Measurements from ENCODE around the gene ACTRT2. TPM values are rescaled to one million over a fixed set of nuclear protein-coding genes. Genes with fewer than 3 reads are reported as not detected.

The ACTRT2 gene
- total and polyA plus RNA-seq, 2 experiments from 2014 or later = not detected

DNA sequence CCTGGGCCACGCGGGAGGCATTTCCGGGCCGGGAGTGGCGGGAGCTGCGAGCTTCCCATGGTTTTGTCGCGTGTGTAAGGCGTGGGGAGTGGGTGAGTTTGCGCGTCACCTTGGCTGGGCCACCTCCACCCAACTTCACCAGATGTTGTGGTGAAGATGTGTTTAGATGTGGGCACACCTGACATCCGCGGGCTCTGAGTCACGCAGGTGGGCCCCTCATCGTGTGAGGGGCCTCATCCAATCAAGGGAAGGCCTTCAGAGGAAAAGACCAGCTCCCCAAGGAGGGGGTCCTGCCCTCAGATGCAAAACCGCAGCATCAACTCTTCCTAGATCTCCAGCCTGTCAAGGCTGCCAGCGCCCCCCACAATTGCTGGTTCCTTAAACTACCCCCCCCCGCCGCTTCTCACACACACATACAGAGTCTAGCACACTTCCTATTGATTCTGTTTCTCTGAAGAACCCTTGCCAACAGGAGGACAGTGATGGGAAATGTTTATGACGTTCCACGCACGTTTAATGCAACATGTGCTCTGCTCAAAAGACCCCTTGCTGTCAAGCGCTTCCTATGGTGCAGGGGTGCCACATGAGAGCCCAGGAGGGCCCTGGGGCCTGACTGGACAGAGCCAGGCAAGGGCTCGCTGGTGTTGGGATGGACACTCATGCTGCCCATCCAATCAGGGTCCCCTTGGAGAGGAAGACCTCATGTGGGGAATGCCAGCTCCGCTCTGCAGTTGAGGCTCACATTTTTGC is 11.9 kb downstream of the ACTRT2 start:
- no peaks in the 10 kb centered on the region for H4K20me1 ChIP-seq (replicated peaks; ENCODE audit: insufficient read depth)
- H2AFZ ChIP-seq = no peak overlapping the region
- no peak overlapping the region for H3K27ac Mint-ChIP-seq
- H3K4me3 Mint-ChIP-seq = no peak overlapping the region
- no peak overlapping the region for H3K27ac ChIP-seq (ENCODE audit: low read depth)
- ATAC-seq = no peak
- H3K9me3 Mint-ChIP-seq = no peaks in the 10 kb centered on the region
- TF ChIP-seq CREB1 (CRISPR knock-in tag; IDR thresholded peaks at IDR 0.05; ENCODE audit: low read depth) = no peak
- TF ChIP-seq POLR2AphosphoS5 (IDR thresholded peaks at IDR 0.05; ENCODE audit: low read depth) = no peak
- no peak for TF ChIP-seq ZNF331 (CRISPR knock-in tag; IDR thresholded peaks at IDR 0.05; ENCODE audit: low read depth)
- no peak for TF ChIP-seq EZH2 (IDR thresholded peaks at IDR 0.05; ENCODE audit: low read depth, unreplicated experiment)
- no peak for TF ChIP-seq STAT1 (IDR thresholded peaks at IDR 0.05; ENCODE audit: unreplicated experiment)
- TF ChIP-seq EZH2phosphoT487 (IDR thresholded peaks at IDR 0.05; ENCODE audit: unreplicated experiment) = no peak
- TF ChIP-seq, protein P1, sequence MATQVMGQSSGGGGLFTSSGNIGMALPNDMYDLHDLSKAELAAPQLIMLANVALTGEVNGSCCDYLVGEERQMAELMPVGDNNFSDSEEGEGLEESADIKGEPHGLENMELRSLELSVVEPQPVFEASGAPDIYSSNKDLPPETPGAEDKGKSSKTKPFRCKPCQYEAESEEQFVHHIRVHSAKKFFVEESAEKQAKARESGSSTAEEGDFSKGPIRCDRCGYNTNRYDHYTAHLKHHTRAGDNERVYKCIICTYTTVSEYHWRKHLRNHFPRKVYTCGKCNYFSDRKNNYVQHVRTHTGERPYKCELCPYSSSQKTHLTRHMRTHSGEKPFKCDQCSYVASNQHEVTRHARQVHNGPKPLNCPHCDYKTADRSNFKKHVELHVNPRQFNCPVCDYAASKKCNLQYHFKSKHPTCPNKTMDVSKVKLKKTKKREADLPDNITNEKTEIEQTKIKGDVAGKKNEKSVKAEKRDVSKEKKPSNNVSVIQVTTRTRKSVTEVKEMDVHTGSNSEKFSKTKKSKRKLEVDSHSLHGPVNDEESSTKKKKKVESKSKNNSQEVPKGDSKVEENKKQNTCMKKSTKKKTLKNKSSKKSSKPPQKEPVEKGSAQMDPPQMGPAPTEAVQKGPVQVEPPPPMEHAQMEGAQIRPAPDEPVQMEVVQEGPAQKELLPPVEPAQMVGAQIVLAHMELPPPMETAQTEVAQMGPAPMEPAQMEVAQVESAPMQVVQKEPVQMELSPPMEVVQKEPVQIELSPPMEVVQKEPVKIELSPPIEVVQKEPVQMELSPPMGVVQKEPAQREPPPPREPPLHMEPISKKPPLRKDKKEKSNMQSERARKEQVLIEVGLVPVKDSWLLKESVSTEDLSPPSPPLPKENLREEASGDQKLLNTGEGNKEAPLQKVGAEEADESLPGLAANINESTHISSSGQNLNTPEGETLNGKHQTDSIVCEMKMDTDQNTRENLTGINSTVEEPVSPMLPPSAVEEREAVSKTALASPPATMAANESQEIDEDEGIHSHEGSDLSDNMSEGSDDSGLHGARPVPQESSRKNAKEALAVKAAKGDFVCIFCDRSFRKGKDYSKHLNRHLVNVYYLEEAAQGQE (IDR thresholded peaks at IDR 0.05; ENCODE audit: unreplicated experiment) = no peak
- no peak for TF ChIP-seq JUNB (IDR thresholded peaks at IDR 0.05; ENCODE audit: unreplicated experiment)
- no peak overlapping the region for H3K4me3 ChIP-seq
- peaks cover 13% of the 10 kb centered on the region for H3K27me3 Mint-ChIP-seq (ENCODE audit: insufficient read depth, low read depth, poor library complexity)
- no peak for DNase-seq (ENCODE audit: low spot score)
- H3K27me3 ChIP-seq (ENCODE audit: insufficient read depth) = no peaks in the 10 kb centered on the region
- H3F3A ChIP-seq (replicated peaks; ENCODE audit: low read depth) = no peaks in the 10 kb centered on the region
- peaks cover 3% of the 10 kb centered on the region; the same call in 2 of the 3 replicates for H3K4me1 Mint-ChIP-seq
- no peaks in the 10 kb centered on the region for H3K79me2 ChIP-seq (replicated peaks; ENCODE audit: insufficient read depth)
- no peak overlapping the region for H3K4me2 ChIP-seq
- H3K4me1 ChIP-seq (ENCODE audit: insufficient read depth) = no peaks in the 10 kb centered on the region
- no peaks in the 10 kb centered on the region for H3K36me3 Mint-ChIP-seq (ENCODE audit: low read depth)
- H3K9me2 ChIP-seq (ENCODE audit: insufficient read depth) = no peaks in the 10 kb centered on the region
- no peaks in the 10 kb centered on the region for H3K36me3 ChIP-seq (ENCODE audit: insufficient read depth)

DNA sequence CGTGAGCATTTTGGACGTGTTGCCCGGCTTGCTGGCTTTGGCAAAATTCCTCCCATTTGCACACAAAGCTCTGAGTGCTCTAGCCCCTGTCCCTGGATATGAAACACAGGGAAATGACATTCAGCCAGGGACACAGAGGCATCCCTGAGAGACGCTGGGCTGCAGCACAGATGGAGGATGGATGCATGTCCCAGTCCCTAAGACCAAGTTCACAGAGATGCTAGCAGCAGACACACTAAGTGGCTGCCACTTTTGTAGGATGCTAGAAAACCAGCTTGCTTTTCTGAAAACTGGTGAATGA is 12.5 kb downstream of the ACTRT2 start:
- H3K9me2 ChIP-seq (ENCODE audit: insufficient read depth) = no peaks in the 10 kb centered on the region
- H3K4me3 ChIP-seq = no peak overlapping the region
- no peaks in the 10 kb centered on the region for H3K27me3 ChIP-seq (ENCODE audit: insufficient read depth)
- H3F3A ChIP-seq (replicated peaks; ENCODE audit: low read depth) = no peaks in the 10 kb centered on the region
- H3K4me1 Mint-ChIP-seq = peaks cover 3% of the 10 kb centered on the region; the same call in 2 of the 3 replicates
- H3K4me3 Mint-ChIP-seq = no peak overlapping the region
- ATAC-seq (no peak), DNase-seq (ENCODE audit: low spot score) (no peak)
- H3K27me3 Mint-ChIP-seq (ENCODE audit: insufficient read depth, low read depth, poor library complexity) = peaks cover 13% of the 10 kb centered on the region
- H3K4me2 ChIP-seq = no peak overlapping the region
- no peak overlapping the region for H3K27ac ChIP-seq (ENCODE audit: low read depth)
- H3K9me3 Mint-ChIP-seq = no peaks in the 10 kb centered on the region
- no peak overlapping the region for H2AFZ ChIP-seq
- no peaks in the 10 kb centered on the region for H3K4me1 ChIP-seq (ENCODE audit: insufficient read depth)
- H4K20me1 ChIP-seq (replicated peaks; ENCODE audit: insufficient read depth) = no peaks in the 10 kb centered on the region
- H3K36me3 ChIP-seq (ENCODE audit: insufficient read depth) = no peaks in the 10 kb centered on the region
- no peak overlapping the region for H3K27ac Mint-ChIP-seq
- H3K79me2 ChIP-seq (replicated peaks; ENCODE audit: insufficient read depth) = no peaks in the 10 kb centered on the region
- no peaks in the 10 kb centered on the region for H3K36me3 Mint-ChIP-seq (ENCODE audit: low read depth)
- TF ChIP-seq ZNF331 (CRISPR knock-in tag; IDR thresholded peaks at IDR 0.05; ENCODE audit: low read depth) (no peak), EZH2 (IDR thresholded peaks at IDR 0.05; ENCODE audit: low read depth, unreplicated experiment) (no peak), JUNB (IDR thresholded peaks at IDR 0.05; ENCODE audit: unreplicated experiment) (no peak)
- TF ChIP-seq, protein P2, sequence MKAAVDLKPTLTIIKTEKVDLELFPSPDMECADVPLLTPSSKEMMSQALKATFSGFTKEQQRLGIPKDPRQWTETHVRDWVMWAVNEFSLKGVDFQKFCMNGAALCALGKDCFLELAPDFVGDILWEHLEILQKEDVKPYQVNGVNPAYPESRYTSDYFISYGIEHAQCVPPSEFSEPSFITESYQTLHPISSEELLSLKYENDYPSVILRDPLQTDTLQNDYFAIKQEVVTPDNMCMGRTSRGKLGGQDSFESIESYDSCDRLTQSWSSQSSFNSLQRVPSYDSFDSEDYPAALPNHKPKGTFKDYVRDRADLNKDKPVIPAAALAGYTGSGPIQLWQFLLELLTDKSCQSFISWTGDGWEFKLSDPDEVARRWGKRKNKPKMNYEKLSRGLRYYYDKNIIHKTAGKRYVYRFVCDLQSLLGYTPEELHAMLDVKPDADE (IDR thresholded peaks at IDR 0.05) = no peak
- TF ChIP-seq, protein P3, sequence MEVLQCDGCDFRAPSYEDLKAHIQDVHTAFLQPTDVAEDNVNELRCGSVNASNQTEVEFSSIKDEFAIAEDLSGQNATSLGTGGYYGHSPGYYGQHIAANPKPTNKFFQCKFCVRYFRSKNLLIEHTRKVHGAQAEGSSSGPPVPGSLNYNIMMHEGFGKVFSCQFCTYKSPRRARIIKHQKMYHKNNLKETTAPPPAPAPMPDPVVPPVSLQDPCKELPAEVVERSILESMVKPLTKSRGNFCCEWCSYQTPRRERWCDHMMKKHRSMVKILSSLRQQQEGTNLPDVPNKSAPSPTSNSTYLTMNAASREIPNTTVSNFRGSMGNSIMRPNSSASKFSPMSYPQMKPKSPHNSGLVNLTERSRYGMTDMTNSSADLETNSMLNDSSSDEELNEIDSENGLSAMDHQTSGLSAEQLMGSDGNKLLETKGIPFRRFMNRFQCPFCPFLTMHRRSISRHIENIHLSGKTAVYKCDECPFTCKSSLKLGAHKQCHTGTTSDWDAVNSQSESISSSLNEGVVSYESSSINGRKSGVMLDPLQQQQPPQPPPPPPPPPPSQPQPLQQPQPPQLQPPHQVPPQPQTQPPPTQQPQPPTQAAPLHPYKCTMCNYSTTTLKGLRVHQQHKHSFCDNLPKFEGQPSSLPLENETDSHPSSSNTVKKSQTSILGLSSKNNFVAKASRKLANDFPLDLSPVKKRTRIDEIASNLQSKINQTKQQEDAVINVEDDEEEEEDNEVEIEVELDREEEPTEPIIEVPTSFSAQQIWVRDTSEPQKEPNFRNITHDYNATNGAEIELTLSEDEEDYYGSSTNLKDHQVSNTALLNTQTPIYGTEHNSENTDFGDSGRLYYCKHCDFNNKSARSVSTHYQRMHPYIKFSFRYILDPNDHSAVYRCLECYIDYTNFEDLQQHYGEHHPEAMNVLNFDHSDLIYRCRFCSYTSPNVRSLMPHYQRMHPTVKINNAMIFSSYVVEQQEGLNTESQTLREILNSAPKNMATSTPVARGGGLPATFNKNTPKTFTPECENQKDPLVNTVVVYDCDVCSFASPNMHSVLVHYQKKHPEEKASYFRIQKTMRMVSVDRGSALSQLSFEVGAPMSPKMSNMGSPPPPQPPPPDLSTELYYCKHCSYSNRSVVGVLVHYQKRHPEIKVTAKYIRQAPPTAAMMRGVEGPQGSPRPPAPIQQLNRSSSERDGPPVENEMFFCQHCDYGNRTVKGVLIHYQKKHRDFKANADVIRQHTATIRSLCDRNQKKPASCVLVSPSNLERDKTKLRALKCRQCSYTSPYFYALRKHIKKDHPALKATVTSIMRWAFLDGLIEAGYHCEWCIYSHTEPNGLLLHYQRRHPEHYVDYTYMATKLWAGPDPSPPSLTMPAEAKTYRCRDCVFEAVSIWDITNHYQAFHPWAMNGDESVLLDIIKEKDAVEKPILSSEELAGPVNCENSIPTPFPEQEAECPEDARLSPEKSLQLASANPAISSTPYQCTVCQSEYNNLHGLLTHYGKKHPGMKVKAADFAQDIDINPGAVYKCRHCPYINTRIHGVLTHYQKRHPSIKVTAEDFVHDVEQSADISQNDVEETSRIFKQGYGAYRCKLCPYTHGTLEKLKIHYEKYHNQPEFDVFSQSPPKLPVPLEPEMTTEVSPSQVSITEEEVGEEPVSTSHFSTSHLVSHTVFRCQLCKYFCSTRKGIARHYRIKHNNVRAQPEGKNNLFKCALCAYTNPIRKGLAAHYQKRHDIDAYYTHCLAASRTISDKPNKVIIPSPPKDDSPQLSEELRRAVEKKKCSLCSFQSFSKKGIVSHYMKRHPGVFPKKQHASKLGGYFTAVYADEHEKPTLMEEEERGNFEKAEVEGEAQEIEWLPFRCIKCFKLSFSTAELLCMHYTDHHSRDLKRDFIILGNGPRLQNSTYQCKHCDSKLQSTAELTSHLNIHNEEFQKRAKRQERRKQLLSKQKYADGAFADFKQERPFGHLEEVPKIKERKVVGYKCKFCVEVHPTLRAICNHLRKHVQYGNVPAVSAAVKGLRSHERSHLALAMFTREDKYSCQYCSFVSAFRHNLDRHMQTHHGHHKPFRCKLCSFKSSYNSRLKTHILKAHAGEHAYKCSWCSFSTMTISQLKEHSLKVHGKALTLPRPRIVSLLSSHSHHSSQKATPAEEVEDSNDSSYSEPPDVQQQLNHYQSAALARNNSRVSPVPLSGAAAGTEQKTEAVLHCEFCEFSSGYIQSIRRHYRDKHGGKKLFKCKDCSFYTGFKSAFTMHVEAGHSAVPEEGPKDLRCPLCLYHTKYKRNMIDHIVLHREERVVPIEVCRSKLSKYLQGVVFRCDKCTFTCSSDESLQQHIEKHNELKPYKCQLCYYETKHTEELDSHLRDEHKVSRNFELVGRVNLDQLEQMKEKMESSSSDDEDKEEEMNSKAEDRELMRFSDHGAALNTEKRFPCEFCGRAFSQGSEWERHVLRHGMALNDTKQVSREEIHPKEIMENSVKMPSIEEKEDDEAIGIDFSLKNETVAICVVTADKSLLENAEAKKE (CRISPR knock-in tag; IDR thresholded peaks at IDR 0.05) = no peak

Data from GM23338 (cell line).